GM12878 (cell line): ENCODE measurements around the gene PLEKHG4B. TPM values are rescaled to one million over a fixed set of nuclear protein-coding genes. Genes with fewer than 3 reads are reported as not detected.

Experiments used
- EGR1 ChIP-seq, 2 experiments: IDR thresholded peaks; 1 replicate in 1 of 2; 2 replicates in 1 of 2; pipeline ENCODE4 v1.6.1; 2011 to 2012; ENCODE audit warnings: low read depth in 2 of 2, low read length in 2 of 2, borderline replicate concordance in 1 of 2, mild to moderate bottlenecking in 1 of 2, moderate library complexity in 1 of 2
- MEF2A ChIP-seq: IDR thresholded peaks from 2 replicates; pipeline ENCODE4 v1.6.1; 2011; ENCODE audit warnings: low read depth, mild to moderate bottlenecking, low read length, moderate library complexity; ENCODE audit not compliant: insufficient read depth
- MYB ChIP-seq: fragments of 150-350 bp; IDR thresholded peaks from 2 replicates; pipeline ENCODE4 v1.6.1; 2014; ENCODE audit warnings: mild to moderate bottlenecking, low read depth, low read length, borderline replicate concordance
- NFXL1 ChIP-seq: fragments of 450-650 bp; IDR thresholded peaks from 2 replicates; pipeline ENCODE4 v1.6.1; 2017; ENCODE audit warnings: antibody characterized with exemption, mild to moderate bottlenecking, borderline replicate concordance
- PAX5 ChIP-seq: IDR thresholded peaks from 2 replicates; pipeline ENCODE4 v1.6.1; 2011; ENCODE audit warnings: low read depth, low read length, borderline replicate concordance
- POLR2AphosphoS2 ChIP-seq: IDR thresholded peaks from 2 replicates; pipeline ENCODE4 v1.6.1; 2011; ENCODE audit warnings: low read depth, mild to moderate bottlenecking, low read length, improper control_type of control experiment, moderate library complexity
- ZBED1 ChIP-seq: IDR thresholded peaks from 2 replicates; pipeline ENCODE4 v1.6.1; 2016; ENCODE audit warnings: borderline replicate concordance
- polyA plus RNA-seq, 11 experiments: library from polyadenylated mRNA; depleted of rRNA in 4 of 11; unstranded in 6 of 11; stranded (reverse) in 5 of 11; fragments of >200 nt; fragmentation: Nextera tagmentation in 4 of 11; fragmentation: Illumina TruSeq in 1 of 11; extraction: Ambion mirVana in 4 of 11; extraction: Trizol in 1 of 11; gene quantifications; 1 replicate in 1 of 11; 2 replicates in 10 of 11; pipeline versions ENCODE4 v1.2.1 to v1.2.3, GENCODE V29; 2011 to 2016; ENCODE audit warnings: inconsistent platforms in 2 of 11, missing spikeins in 2 of 11, low read depth in 1 of 11
- total RNA-seq, 4 experiments: library from RNA; depleted of rRNA in 3 of 4; stranded (reverse); fragments of >200 nt in 3 of 4; fragmentation: Illumina TruSeq in 1 of 4; extraction: Trizol in 1 of 4; gene quantifications; 2 replicates each; pipeline versions ENCODE4 v1.2.1 to v1.2.3, GENCODE V29; 2013 to 2021
- TF ChIP-seq, protein P1 (sequence below): fragments of 450-650 bp; IDR thresholded peaks from 2 replicates; pipeline ENCODE4 v1.6.1; 2018; ENCODE audit warnings: borderline replicate concordance, mild to moderate bottlenecking; ENCODE audit not compliant: partially characterized antibody
- TF ChIP-seq, protein P2 (sequence below): fragments of 450-650 bp; IDR thresholded peaks from 2 replicates; pipeline ENCODE4 v1.6.1; 2016; ENCODE audit warnings: mild to moderate bottlenecking, moderate library complexity, borderline replicate concordance

PLEKHG4B gene
- total and polyA plus RNA-seq, 10 of the 15 experiments (the other 5 are each of a cell fraction or from before 2014, with no cell fraction given), result under 0.01 to 0.05 (median 0.01) TPM; not detected in 6

DNA sequence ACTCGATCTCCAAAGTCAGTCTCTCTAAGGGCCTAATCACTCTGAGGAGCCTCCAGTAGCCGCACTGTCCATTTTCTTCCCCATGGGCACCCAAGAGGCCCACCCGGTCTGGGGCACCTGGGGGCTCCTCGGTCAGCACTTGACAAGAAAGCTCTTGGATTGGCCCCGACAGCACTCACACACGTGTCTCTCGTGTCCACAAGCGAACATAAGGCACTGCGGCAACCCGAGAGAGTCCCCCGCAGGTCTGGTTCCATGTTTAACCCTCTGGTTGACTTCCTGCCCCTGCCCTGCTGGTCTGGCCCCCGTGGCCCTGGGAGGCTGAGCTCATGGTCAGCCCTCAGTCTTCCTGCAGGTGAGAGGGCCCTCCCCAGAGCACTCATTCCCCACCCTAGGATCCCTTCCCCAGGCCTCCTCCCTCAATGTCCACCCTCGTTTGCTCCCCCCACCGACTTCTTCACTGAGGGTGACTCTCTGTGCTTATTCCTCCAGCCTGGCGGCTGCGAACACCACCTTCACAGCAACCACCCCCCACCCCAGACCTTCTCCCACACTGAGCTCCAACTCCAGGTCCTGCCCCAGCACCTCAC is 83.0 kb downstream of the PLEKHG4B start (continued):
- TF ChIP-seq, protein P1, sequence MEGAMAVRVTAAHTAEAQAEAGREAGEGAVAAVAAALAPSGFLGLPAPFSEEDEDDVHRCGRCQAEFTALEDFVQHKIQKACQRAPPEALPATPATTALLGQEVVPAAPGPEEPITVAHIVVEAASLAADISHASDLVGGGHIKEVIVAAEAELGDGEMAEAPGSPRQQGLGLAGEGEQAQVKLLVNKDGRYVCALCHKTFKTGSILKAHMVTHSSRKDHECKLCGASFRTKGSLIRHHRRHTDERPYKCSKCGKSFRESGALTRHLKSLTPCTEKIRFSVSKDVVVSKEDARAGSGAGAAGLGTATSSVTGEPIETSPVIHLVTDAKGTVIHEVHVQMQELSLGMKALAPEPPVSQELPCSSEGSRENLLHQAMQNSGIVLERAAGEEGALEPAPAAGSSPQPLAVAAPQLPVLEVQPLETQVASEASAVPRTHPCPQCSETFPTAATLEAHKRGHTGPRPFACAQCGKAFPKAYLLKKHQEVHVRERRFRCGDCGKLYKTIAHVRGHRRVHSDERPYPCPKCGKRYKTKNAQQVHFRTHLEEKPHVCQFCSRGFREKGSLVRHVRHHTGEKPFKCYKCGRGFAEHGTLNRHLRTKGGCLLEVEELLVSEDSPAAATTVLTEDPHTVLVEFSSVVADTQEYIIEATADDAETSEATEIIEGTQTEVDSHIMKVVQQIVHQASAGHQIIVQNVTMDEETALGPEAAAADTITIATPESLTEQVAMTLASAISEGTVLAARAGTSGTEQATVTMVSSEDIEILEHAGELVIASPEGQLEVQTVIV, result no peak
- TF ChIP-seq POLR2AphosphoS2 (no peak), ZBED1 (no peak), NFXL1 (no peak), MYB (no peak), PAX5 (no peak), MEF2A (no peak), EGR1 (IDR thresholded peaks at IDR 0.05; ENCODE audit: borderline replicate concordance in 1 of 2, low read depth in 2 of 2, low read length in 2 of 2) (no peak)
- TF ChIP-seq, protein P2, sequence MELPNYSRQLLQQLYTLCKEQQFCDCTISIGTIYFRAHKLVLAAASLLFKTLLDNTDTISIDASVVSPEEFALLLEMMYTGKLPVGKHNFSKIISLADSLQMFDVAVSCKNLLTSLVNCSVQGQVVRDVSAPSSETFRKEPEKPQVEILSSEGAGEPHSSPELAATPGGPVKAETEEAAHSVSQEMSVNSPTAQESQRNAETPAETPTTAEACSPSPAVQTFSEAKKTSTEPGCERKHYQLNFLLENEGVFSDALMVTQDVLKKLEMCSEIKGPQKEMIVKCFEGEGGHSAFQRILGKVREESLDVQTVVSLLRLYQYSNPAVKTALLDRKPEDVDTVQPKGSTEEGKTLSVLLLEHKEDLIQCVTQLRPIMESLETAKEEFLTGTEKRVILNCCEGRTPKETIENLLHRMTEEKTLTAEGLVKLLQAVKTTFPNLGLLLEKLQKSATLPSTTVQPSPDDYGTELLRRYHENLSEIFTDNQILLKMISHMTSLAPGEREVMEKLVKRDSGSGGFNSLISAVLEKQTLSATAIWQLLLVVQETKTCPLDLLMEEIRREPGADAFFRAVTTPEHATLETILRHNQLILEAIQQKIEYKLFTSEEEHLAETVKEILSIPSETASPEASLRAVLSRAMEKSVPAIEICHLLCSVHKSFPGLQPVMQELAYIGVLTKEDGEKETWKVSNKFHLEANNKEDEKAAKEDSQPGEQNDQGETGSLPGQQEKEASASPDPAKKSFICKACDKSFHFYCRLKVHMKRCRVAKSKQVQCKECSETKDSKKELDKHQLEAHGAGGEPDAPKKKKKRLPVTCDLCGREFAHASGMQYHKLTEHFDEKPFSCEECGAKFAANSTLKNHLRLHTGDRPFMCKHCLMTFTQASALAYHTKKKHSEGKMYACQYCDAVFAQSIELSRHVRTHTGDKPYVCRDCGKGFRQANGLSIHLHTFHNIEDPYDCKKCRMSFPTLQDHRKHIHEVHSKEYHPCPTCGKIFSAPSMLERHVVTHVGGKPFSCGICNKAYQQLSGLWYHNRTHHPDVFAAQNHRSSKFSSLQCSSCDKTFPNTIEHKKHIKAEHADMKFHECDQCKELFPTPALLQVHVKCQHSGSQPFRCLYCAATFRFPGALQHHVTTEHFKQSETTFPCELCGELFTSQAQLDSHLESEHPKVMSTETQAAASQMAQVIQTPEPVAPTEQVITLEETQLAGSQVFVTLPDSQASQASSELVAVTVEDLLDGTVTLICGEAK, result no peak
